HepG2 (cell line): ENCODE results near the gene CYB5B. TPM values are rescaled to one million over a fixed set of nuclear protein-coding genes. Genes with fewer than 3 reads are reported as not detected.

Experiments used
- ARID2 ChIP-seq: sonication (generic); formaldehyde crosslinking; IDR thresholded peaks from 2 replicates; pipeline ENCODE4 v1.8.1; 2022; ENCODE audit warnings: mild to moderate bottlenecking, missing genetic modification reagents, borderline replicate concordance
- DMAP1 ChIP-seq: IDR thresholded peaks from 2 replicates; pipeline ENCODE4 v1.6.1; 2016
- FOSL2 ChIP-seq: sonication (generic); formaldehyde crosslinking; IDR thresholded peaks from 2 replicates; pipeline ENCODE4 v1.4.0; 2020; ENCODE audit warnings: missing genetic modification reagents
- FOXA3 ChIP-seq: IDR thresholded peaks from 2 replicates; pipeline ENCODE4 v1.6.1; 2016; ENCODE audit warnings: missing genetic modification reagents, missing compliant biosample characterization
- GFI1 ChIP-seq: sonication (generic); formaldehyde crosslinking; IDR thresholded peaks from 2 replicates; pipeline ENCODE4 v1.5.0; 2020; ENCODE audit warnings: missing genetic modification reagents, mild to moderate bottlenecking, borderline replicate concordance
- GZF1 ChIP-seq: sonication (generic); formaldehyde crosslinking; IDR thresholded peaks from 2 replicates; pipeline ENCODE4 v1.5.1; 2020; ENCODE audit warnings: mild to moderate bottlenecking, missing genetic modification reagents
- MED1 ChIP-seq: sonication (generic); formaldehyde crosslinking; IDR thresholded peaks from 2 replicates; pipeline ENCODE4 v1.4.0; 2020; ENCODE audit warnings: missing genetic modification reagents
- MIER2 ChIP-seq: IDR thresholded peaks from 2 replicates; pipeline ENCODE4 v1.6.1; 2016; ENCODE audit warnings: missing biosample characterization, missing genetic modification reagents
- MIER3 ChIP-seq: IDR thresholded peaks from 2 replicates; pipeline ENCODE4 v1.6.1; 2016; ENCODE audit warnings: missing compliant biosample characterization, borderline replicate concordance
- MYC ChIP-seq: sonication (generic); formaldehyde crosslinking; IDR thresholded peaks from 2 replicates; pipeline ENCODE4 v1.9.0; 2021; ENCODE audit warnings: missing genetic modification reagents, borderline replicate concordance
- NR2F6 ChIP-seq, 2 experiments: IDR thresholded peaks; 2 replicates each; pipeline ENCODE4 v1.6.1; 2016; ENCODE audit warnings: antibody characterized with exemption in 1 of 2, mild to moderate bottlenecking in 1 of 2
- RFX5 ChIP-seq: IDR thresholded peaks from 2 replicates; pipeline ENCODE4 v1.6.1; 2011; ENCODE audit warnings: low read depth, low read length, improper control_type of control experiment
- RXRA ChIP-seq: sonication (generic); formaldehyde crosslinking; IDR thresholded peaks from 2 replicates; pipeline ENCODE4 v1.5.1; 2020; ENCODE audit warnings: missing genetic modification reagents
- SOX5 ChIP-seq: IDR thresholded peaks from 2 replicates; pipeline ENCODE4 v1.6.1; 2016; ENCODE audit warnings: borderline replicate concordance
- SSRP1 ChIP-seq: IDR thresholded peaks from 2 replicates; pipeline ENCODE4 v1.6.1; 2016; ENCODE audit warnings: control low read depth
- THAP11 ChIP-seq: IDR thresholded peaks from 2 replicates; pipeline ENCODE4 v1.6.1; 2016; ENCODE audit warnings: missing biosample characterization, missing genetic modification reagents
- ZKSCAN8 ChIP-seq: IDR thresholded peaks from 2 replicates; pipeline ENCODE4 v1.6.1; 2016; ENCODE audit warnings: borderline replicate concordance, missing genetic modification reagents, missing compliant biosample characterization
- polyA plus RNA-seq, 8 experiments: library from polyadenylated mRNA; depleted of rRNA in 3 of 8; stranded (reverse) in 7 of 8; unstranded in 1 of 8; fragments of >200 nt; fragmentation: Illumina TruSeq in 4 of 8; extraction: Trizol in 4 of 8; gene quantifications; 2 replicates each; pipeline versions ENCODE4 v1.2.1 to v1.2.3, GENCODE V29; 2011 to 2016; ENCODE audit warnings: low read depth in 4 of 8, missing spikeins in 1 of 8, mixed read lengths in 1 of 8; ENCODE audit not compliant: insufficient read depth in 1 of 8
- total RNA-seq, 5 experiments: library from RNA; depleted of rRNA; stranded (reverse); fragments of >200 nt; fragmentation: Illumina TruSeq; extraction: Trizol; gene quantifications; 2 replicates each; pipeline ENCODE4 v1.2.3, GENCODE V29; 2016; ENCODE audit warnings: low read depth in 1 of 5
- TF ChIP-seq, protein P1 (sequence below): sonication (generic); formaldehyde crosslinking; IDR thresholded peaks from 2 replicates; pipeline ENCODE4 v1.4.0; 2020; ENCODE audit warnings: missing genetic modification reagents, mild to moderate bottlenecking, borderline replicate concordance
- TF ChIP-seq, protein P2 (sequence below): sonication (generic); formaldehyde crosslinking; IDR thresholded peaks from 2 replicates; pipeline ENCODE4 v1.4.0; 2020; ENCODE audit warnings: mild to moderate bottlenecking, missing genetic modification reagents
- TF ChIP-seq, protein P3 (sequence below): sonication (generic); formaldehyde crosslinking; IDR thresholded peaks from 2 replicates; pipeline ENCODE4 v1.8.1; 2023; ENCODE audit warnings: mild to moderate bottlenecking, missing genetic modification reagents
- TF ChIP-seq, protein P4 (sequence below): sonication (generic); formaldehyde crosslinking; IDR thresholded peaks from 2 replicates; pipeline ENCODE4 v1.4.0; 2020; ENCODE audit warnings: missing genetic modification reagents

CYB5B gene
- total and polyA plus RNA-seq, 2 of the 13 experiments (the other 11 are each of a cell fraction or from before 2014, with no cell fraction given), result 234 to 432 TPM

DNA sequence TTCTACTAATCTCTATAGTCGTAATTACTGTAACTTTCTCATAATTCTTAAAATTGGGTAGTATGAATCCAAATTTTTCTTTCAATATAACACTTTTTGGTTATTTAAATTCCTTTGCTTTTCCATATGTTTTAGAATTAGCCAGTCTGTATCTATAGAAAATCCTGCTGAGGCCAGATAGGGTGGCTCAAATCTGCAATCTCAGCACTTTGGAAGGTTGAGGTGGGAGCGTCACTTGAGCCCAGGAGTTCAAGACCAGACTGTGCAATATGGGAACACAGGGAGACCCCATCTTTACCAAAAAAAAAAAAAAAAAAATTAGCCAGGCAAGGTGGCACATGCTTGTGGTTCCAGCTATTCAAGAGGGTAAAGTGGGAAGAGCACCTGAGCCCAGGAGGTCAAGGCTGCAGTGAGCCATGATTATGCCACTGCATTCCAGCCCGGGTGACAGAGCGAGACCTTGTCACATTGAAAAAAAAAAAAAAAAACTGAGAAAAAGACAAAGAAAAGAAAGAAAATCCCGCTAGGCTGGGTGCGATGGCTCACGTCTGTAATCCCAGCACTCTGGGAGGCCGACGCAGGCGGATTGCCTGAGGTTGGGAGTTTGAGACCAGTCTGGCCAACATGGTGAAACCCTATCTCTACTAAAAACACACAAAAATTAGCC, 47.9 kb upstream of the CYB5B start (continued):
- TF ChIP-seq SOX5 (CRISPR knock-in tag) (0 out of 2 replicates have a peak, but pooled peaks have one; percentile 11), MYC (peak; percentile 12; the same call in 1 of the 2 replicates), NR2F6 (IDR thresholded peaks at IDR 0.05) (peak; percentile 84), NR2F6 (CRISPR knock-in tag; IDR thresholded peaks at IDR 0.05) (peak; percentile 84), ARID2 (CRISPR knock-in tag) (no peak), ZKSCAN8 (CRISPR knock-in tag) (no peak), RXRA (peak; percentile 50; the same call in 1 of the 2 replicates), MED1 (CRISPR knock-in tag) (peak; percentile 11; the same call in 1 of the 2 replicates), GZF1 (CRISPR knock-in tag) (no peak), MIER2 (CRISPR knock-in tag) (no peak), GFI1 (CRISPR knock-in tag) (0 out of 2 replicates have a peak, but pooled peaks have one; percentile 26), RFX5 (no peak), MIER3 (CRISPR knock-in tag) (no peak), FOSL2 (CRISPR knock-in tag) (0 out of 2 replicates have a peak, but pooled peaks have one; percentile 20), THAP11 (no peak), SSRP1 (CRISPR knock-in tag) (no peak), DMAP1 (CRISPR knock-in tag) (no peak), FOXA3 (CRISPR knock-in tag) (no peak)
- TF ChIP-seq, protein P1, sequence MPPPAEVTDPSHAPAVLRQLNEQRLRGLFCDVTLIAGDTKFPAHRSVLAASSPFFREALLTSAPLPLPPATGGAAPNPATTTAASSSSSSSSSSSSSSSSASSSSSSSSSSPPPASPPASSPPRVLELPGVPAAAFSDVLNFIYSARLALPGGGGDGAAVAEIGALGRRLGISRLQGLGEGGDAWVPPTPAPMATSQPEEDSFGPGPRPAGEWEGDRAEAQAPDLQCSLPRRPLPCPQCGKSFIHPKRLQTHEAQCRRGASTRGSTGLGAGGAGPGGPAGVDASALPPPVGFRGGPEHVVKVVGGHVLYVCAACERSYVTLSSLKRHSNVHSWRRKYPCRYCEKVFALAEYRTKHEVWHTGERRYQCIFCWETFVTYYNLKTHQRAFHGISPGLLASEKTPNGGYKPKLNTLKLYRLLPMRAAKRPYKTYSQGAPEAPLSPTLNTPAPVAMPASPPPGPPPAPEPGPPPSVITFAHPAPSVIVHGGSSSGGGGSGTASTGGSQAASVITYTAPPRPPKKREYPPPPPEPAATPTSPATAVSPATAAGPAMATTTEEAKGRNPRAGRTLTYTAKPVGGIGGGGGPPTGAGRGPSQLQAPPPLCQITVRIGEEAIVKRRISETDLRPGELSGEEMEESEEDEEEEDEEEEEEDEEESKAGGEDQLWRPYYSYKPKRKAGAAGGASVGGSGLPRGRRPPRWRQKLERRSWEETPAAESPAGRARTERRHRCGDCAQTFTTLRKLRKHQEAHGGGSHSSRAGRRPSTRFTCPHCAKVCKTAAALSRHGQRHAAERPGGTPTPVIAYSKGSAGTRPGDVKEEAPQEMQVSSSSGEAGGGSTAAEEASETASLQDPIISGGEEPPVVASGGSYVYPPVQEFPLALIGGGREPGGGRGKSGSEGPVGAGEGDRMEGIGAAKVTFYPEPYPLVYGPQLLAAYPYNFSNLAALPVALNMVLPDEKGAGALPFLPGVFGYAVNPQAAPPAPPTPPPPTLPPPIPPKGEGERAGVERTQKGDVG (CRISPR knock-in tag), result peak; percentile 87; the same call in 1 of the 2 replicates
- TF ChIP-seq, protein P2, sequence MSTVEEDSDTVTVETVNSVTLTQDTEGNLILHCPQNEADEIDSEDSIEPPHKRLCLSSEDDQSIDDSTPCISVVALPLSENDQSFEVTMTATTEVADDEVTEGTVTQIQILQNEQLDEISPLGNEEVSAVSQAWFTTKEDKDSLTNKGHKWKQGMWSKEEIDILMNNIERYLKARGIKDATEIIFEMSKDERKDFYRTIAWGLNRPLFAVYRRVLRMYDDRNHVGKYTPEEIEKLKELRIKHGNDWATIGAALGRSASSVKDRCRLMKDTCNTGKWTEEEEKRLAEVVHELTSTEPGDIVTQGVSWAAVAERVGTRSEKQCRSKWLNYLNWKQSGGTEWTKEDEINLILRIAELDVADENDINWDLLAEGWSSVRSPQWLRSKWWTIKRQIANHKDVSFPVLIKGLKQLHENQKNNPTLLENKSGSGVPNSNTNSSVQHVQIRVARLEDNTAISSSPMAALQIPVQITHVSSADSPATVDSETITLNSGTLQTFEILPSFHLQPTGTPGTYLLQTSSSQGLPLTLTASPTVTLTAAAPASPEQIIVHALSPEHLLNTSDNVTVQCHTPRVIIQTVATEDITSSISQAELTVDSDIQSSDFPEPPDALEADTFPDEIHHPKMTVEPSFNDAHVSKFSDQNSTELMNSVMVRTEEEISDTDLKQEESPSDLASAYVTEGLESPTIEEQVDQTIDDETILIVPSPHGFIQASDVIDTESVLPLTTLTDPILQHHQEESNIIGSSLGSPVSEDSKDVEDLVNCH (CRISPR knock-in tag), result no peak
- TF ChIP-seq, protein P3, sequence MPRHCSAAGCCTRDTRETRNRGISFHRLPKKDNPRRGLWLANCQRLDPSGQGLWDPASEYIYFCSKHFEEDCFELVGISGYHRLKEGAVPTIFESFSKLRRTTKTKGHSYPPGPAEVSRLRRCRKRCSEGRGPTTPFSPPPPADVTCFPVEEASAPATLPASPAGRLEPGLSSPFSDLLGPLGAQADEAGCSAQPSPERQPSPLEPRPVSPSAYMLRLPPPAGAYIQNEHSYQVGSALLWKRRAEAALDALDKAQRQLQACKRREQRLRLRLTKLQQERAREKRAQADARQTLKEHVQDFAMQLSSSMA (CRISPR knock-in tag), result no peak
- TF ChIP-seq, protein P4, sequence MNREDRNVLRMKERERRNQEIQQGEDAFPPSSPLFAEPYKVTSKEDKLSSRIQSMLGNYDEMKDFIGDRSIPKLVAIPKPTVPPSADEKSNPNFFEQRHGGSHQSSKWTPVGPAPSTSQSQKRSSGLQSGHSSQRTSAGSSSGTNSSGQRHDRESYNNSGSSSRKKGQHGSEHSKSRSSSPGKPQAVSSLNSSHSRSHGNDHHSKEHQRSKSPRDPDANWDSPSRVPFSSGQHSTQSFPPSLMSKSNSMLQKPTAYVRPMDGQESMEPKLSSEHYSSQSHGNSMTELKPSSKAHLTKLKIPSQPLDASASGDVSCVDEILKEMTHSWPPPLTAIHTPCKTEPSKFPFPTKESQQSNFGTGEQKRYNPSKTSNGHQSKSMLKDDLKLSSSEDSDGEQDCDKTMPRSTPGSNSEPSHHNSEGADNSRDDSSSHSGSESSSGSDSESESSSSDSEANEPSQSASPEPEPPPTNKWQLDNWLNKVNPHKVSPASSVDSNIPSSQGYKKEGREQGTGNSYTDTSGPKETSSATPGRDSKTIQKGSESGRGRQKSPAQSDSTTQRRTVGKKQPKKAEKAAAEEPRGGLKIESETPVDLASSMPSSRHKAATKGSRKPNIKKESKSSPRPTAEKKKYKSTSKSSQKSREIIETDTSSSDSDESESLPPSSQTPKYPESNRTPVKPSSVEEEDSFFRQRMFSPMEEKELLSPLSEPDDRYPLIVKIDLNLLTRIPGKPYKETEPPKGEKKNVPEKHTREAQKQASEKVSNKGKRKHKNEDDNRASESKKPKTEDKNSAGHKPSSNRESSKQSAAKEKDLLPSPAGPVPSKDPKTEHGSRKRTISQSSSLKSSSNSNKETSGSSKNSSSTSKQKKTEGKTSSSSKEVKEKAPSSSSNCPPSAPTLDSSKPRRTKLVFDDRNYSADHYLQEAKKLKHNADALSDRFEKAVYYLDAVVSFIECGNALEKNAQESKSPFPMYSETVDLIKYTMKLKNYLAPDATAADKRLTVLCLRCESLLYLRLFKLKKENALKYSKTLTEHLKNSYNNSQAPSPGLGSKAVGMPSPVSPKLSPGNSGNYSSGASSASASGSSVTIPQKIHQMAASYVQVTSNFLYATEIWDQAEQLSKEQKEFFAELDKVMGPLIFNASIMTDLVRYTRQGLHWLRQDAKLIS (CRISPR knock-in tag), result no peak
